Measurements from ENCODE around the gene DPYSL5.

The DPYSL5 gene

DNA sequence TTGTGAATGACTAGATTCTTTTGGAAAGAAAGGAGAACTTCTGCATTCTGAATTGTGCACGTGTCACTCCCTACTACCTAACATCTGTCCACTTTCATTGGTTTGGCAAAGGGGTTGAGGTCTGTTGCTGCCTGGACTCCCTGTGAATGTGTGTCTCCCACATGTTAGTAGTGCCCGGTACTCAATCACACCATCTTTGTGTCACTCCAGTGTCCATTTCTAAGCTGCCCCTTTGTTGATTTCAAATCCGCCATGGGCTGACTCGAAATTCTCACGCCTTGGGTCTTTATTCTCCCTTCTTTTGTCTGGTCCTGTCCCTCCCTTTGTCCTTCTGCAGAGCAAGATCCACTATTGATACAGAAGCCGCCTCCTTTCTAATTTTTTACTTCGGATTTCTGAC lies 7.5 kb downstream of the DPYSL5 start:
- no peaks in the 10 kb centered on the region for H3K4me1 ChIP-seq (ENCODE audit: control insufficient read depth, insufficient read depth, low read length)
- H3K36me3 ChIP-seq (ENCODE audit: control insufficient read depth, insufficient read depth, low read length): no peaks in the 10 kb centered on the region
- H3K9me3 ChIP-seq (ENCODE audit: control insufficient read depth, insufficient read depth, low read length): no peaks in the 10 kb centered on the region
- DNase-seq (ENCODE audit: low read depth, low spot score): no peak
- H3K4me3 ChIP-seq (ENCODE audit: low read length): no peak overlapping the region
- peaks cover 14% of the 10 kb centered on the region for H3K27me3 ChIP-seq (ENCODE audit: control insufficient read depth, insufficient read depth, low read length)
- no peak overlapping the region for H3K27ac ChIP-seq (ENCODE audit: low read length)
- WGBS (ENCODE audit: insufficient coverage, insufficient read length): no CpG with 5 or more reads among the region's 7 CpGs

DNA sequence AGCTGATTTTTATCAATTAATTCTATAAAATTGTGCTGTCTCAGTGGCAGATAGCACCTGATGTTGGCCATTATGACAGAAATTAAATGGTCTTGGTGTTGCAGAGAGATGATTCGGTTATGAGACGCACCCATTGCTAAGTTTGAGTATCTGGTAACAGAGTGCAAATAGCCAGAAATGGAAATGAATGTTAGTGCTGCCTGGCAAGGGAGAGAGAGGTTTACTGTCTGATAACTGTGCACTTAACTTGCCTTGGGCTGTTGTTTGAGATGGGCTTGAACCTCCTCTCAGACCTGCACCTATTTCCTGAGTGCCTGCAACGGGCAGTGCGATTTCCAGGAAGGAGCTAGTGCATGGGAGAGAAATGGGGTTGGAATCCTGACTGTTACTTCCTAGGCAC lies 11.7 kb downstream of the DPYSL5 start:
- WGBS (ENCODE audit: insufficient coverage, insufficient read length): no CpG with 5 or more reads among the region's 4 CpGs
- no peaks in the 10 kb centered on the region for H3K36me3 ChIP-seq (ENCODE audit: control insufficient read depth, insufficient read depth, low read length)
- H3K27ac ChIP-seq (ENCODE audit: low read length): no peak overlapping the region
- DNase-seq (ENCODE audit: low read depth, low spot score): no peak
- H3K4me1 ChIP-seq (ENCODE audit: control insufficient read depth, insufficient read depth, low read length): no peaks in the 10 kb centered on the region
- H3K4me3 ChIP-seq (ENCODE audit: low read length): no peak overlapping the region
- H3K9me3 ChIP-seq (ENCODE audit: control insufficient read depth, insufficient read depth, low read length): no peaks in the 10 kb centered on the region
- no peaks in the 10 kb centered on the region for H3K27me3 ChIP-seq (ENCODE audit: control insufficient read depth, insufficient read depth, low read length)

DNA sequence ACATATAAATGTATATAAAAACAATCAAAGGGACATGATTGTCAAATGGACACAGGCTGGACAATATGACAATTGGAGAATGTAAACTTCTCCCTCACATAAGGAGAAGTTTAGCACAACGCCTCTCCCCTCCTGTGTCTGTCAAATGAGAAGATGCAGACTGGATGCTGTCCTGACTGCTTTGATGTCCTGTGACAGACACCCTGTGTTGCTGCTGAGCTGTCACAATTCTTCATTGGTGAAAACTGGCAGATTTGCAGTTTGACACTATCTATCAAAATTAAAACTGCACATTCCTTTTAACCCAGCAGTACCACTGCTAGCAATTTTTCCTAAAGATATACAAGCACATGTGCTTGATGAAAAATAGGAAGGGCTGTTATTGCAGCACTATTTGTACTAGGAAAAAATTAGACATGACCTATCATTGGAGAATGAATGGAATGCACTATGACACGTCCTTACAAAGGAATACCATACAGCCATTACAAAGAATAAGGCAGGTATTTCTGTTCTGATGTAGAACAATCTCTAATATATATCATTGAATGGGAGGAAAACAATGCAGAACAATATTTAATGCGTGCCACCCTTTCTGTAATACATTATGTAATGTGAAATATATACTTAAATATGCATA lies 12.4 kb downstream of the DPYSL5 start:
- H3K27ac ChIP-seq (ENCODE audit: low read length): no peak overlapping the region
- no peak overlapping the region for H3K4me3 ChIP-seq (ENCODE audit: low read length)
- H3K36me3 ChIP-seq (ENCODE audit: control insufficient read depth, insufficient read depth, low read length): no peaks in the 10 kb centered on the region
- WGBS (ENCODE audit: insufficient coverage, insufficient read length): no CpG with 5 or more reads among the region's 3 CpGs
- H3K9me3 ChIP-seq (ENCODE audit: control insufficient read depth, insufficient read depth, low read length): no peaks in the 10 kb centered on the region
- H3K4me1 ChIP-seq (ENCODE audit: control insufficient read depth, insufficient read depth, low read length): no peaks in the 10 kb centered on the region
- no peak for DNase-seq (ENCODE audit: low read depth, low spot score)
- no peaks in the 10 kb centered on the region for H3K27me3 ChIP-seq (ENCODE audit: control insufficient read depth, insufficient read depth, low read length)

DNA sequence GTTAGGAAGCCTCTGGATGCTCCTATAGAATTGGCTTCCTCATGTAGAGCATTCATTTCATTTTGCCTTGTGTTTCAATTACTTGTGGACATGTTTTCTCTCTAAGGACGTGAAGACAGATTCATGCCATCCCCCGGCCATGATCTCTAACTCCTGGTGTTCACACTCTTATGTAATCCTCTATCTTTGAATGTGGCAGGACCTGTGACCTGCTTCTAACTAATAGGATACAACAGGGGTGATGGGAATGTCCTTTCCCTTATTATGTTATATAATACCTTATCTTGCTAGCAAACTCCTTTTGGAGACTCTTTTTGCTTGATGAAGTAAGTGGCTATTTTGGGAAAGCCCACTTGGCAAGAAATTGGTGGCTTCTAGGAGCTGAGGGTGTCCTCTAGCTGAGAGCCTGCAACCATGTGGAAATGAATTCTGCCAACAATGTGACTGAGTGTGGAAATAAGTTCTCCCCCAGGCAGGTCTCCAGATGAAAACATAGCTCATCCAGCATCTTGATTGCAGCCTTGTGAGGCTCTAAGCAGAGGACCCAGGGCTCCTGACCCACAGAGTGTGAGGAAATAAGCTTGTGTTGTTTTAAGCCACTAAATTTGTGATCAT lies 13.8 kb downstream of the DPYSL5 start:
- no peak for DNase-seq (ENCODE audit: low read depth, low spot score)

DNA sequence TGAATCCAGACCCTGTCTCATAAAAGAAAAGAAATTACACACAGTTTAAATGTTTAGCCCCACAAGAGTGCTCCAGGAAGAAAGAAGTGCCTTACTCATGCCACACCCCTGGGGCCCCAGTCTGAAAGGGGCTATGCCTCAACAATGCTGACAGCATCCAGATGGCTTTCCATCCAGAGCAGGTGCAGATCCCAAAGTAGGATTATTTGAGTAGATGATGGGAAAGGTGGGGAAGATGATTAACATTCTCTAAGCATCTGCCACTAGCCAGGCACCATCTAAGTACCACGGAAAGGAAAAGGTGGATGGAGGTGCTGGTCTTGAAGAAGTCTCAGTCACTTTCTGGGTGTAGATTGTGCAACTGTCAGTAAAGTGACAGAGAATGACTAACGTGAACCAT lies 16.3 kb downstream of the DPYSL5 start:
- no peaks in the 10 kb centered on the region for H3K9me3 ChIP-seq (ENCODE audit: control insufficient read depth, insufficient read depth, low read length)
- H3K4me1 ChIP-seq (ENCODE audit: control insufficient read depth, insufficient read depth, low read length): no peaks in the 10 kb centered on the region
- H3K27ac ChIP-seq (ENCODE audit: low read length): no peak overlapping the region
- no peaks in the 10 kb centered on the region for H3K27me3 ChIP-seq (ENCODE audit: control insufficient read depth, insufficient read depth, low read length)
- H3K4me3 ChIP-seq (ENCODE audit: low read length): no peak overlapping the region
- no peaks in the 10 kb centered on the region for H3K36me3 ChIP-seq (ENCODE audit: control insufficient read depth, insufficient read depth, low read length)
- no CpG with 5 or more reads among the region's 2 CpGs for WGBS (ENCODE audit: insufficient coverage, insufficient read length)
- DNase-seq (ENCODE audit: low read depth, low spot score): no peak

More for the DNA sequence above, 13.8 kb downstream of the DPYSL5 start:
- WGBS (ENCODE audit: insufficient coverage, insufficient read length): no CpG with 5 or more reads among the region's 2 CpGs
- Histone ChIP-seq H3K4me3 (ENCODE audit: low read length) (no peak overlapping the region), H3K36me3 (ENCODE audit: control insufficient read depth, insufficient read depth, low read length) (no peaks in the 10 kb centered on the region), H3K27me3 (ENCODE audit: control insufficient read depth, insufficient read depth, low read length) (no peaks in the 10 kb centered on the region), H3K9me3 (ENCODE audit: control insufficient read depth, insufficient read depth, low read length) (no peaks in the 10 kb centered on the region), H3K27ac (ENCODE audit: low read length) (no peak overlapping the region), H3K4me1 (ENCODE audit: control insufficient read depth, insufficient read depth, low read length) (no peaks in the 10 kb centered on the region)

DNA sequence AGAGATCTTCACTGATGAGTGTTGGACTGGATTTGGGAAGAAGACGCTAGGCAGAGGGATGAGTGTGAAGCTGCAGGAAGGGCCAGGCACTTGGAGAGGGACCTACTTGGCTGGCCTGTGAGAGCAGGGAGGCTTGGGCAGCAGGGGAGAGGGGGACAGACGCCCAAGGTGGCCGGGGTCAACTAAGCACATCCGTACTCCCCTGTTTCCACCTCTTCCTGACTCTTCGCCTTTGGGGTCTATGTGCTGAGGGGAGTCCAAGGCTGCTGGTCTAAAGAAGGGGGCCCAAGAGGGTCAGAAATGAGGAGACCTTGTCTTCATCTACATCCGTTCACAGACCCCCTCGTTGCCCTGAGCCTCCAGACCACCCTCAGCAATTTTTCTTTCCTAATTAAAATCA lies 16.7 kb downstream of the DPYSL5 start:
- no peaks in the 10 kb centered on the region for H3K4me1 ChIP-seq (ENCODE audit: control insufficient read depth, insufficient read depth, low read length)
- no peak overlapping the region for H3K4me3 ChIP-seq (ENCODE audit: low read length)
- WGBS (ENCODE audit: insufficient coverage, insufficient read length): no CpG with 5 or more reads among the region's 7 CpGs
- no peak overlapping the region for H3K27ac ChIP-seq (ENCODE audit: low read length)
- DNase-seq (ENCODE audit: low read depth, low spot score): no peak
- no peaks in the 10 kb centered on the region for H3K27me3 ChIP-seq (ENCODE audit: control insufficient read depth, insufficient read depth, low read length)
- H3K36me3 ChIP-seq (ENCODE audit: control insufficient read depth, insufficient read depth, low read length): no peaks in the 10 kb centered on the region
- H3K9me3 ChIP-seq (ENCODE audit: control insufficient read depth, insufficient read depth, low read length): no peaks in the 10 kb centered on the region

DNA sequence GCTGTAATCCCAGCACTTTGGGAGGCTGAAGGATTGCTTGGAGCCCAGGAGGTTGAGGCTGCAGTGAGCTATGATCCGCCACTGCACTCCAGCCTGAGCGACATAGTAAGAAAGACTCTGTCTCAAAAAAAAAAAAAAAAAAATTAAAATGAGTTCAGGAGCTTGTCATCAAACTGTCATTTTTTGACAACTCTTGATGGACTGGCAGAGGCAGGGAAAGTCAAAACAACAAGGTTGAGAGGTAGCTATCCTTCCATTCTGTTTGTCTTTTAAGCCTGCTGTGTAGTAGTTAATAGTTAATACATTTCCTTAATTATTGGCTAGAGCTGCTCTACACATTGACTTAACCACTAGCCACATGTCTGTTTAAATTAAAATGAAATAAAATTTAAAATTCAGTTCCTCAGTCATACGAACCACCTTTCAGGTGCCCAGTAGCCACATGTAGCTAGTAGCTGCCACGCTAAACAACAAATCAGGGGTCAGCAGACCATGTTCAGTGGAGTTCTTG lies 22.7 kb downstream of the DPYSL5 start:
- Histone ChIP-seq H3K27me3 (ENCODE audit: control insufficient read depth, insufficient read depth, low read length) (peaks cover 3% of the 10 kb centered on the region; the same call in 1 of the 2 replicates), H3K27ac (ENCODE audit: low read length) (no peak overlapping the region)
- no peak for DNase-seq (ENCODE audit: low read depth, low spot score)

DNA sequence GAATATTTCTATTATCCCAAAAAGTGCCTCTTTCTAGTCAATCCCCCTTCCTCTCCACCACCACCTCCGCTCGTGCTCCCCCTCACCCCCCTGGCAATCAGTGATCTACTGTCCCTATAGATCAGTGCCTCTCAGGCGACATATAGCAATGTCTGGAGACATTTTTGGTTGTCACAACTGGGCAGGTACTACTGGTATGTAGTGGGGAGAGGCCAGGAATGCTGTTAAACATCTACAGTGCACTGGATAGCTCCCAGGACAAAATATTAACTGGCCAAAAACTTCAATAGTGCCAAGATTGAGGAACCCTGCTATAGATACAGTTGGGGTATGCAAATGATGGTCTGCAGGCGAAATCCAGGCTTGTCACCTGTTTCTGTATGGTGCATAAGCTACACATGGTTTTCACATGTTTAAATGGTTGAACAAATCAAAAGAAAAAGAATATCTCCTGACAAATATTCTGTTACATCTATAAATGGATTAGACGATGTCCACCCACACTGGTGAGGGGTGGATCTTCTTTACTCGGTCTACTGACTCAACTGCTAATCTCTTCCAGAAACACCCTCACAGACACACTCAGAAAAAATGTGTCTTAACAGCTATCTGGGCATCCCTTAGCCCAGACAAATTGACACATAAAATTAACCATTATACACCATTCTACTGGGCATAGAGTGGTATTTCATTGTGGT lies 25.5 kb downstream of the DPYSL5 start:
- Histone ChIP-seq H3K9me3 (ENCODE audit: control insufficient read depth, insufficient read depth, low read length) (no peaks in the 10 kb centered on the region), H3K4me1 (ENCODE audit: control insufficient read depth, insufficient read depth, low read length) (no peaks in the 10 kb centered on the region), H3K27ac (ENCODE audit: low read length) (no peak overlapping the region), H3K36me3 (ENCODE audit: control insufficient read depth, insufficient read depth, low read length) (no peaks in the 10 kb centered on the region), H3K27me3 (ENCODE audit: control insufficient read depth, insufficient read depth, low read length) (peaks cover 3% of the 10 kb centered on the region; the same call in 1 of the 2 replicates), H3K4me3 (ENCODE audit: low read length) (no peak overlapping the region)
- no peak for DNase-seq (ENCODE audit: low read depth, low spot score)
- WGBS (ENCODE audit: insufficient coverage, insufficient read length): no CpG with 5 or more reads among the region's 6 CpGs

More for the DNA sequence above, 22.7 kb downstream of the DPYSL5 start:
- Histone ChIP-seq H3K4me1 (ENCODE audit: control insufficient read depth, insufficient read depth, low read length) (no peaks in the 10 kb centered on the region), H3K4me3 (ENCODE audit: low read length) (no peak overlapping the region), H3K9me3 (ENCODE audit: control insufficient read depth, insufficient read depth, low read length) (no peaks in the 10 kb centered on the region), H3K36me3 (ENCODE audit: control insufficient read depth, insufficient read depth, low read length) (no peaks in the 10 kb centered on the region)
- WGBS (ENCODE audit: insufficient coverage, insufficient read length): no CpG with 5 or more reads among the region's 4 CpGs

DNA sequence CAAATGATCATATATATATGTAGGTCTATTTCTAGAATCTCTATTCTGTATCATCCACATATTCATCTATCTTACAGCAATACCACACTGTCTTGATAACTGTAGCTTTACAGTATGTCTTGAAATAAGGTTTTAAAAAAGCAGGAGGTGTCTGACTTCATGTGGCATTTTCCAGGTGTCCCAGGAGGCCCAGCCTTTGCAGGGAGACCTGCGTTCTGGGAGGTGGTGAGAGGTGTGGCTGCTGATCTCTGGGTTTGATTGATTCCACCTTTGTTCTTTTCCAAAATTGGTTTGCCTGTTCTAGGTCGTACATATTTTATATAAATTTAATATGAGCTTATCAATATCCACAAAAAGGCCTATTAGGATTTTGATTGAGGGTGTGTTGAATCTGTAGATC lies 26.6 kb downstream of the DPYSL5 start:
- no peak for DNase-seq (ENCODE audit: low read depth, low spot score)
- no peak overlapping the region for H3K4me3 ChIP-seq (ENCODE audit: low read length)
- H3K4me1 ChIP-seq (ENCODE audit: control insufficient read depth, insufficient read depth, low read length): no peaks in the 10 kb centered on the region
- H3K9me3 ChIP-seq (ENCODE audit: control insufficient read depth, insufficient read depth, low read length): no peaks in the 10 kb centered on the region
- H3K27ac ChIP-seq (ENCODE audit: low read length): no peak overlapping the region
- H3K27me3 ChIP-seq (ENCODE audit: control insufficient read depth, insufficient read depth, low read length): peaks cover 3% of the 10 kb centered on the region; the same call in 1 of the 2 replicates
- no peaks in the 10 kb centered on the region for H3K36me3 ChIP-seq (ENCODE audit: control insufficient read depth, insufficient read depth, low read length)
- no CpG with 5 or more reads among the region's 2 CpGs for WGBS (ENCODE audit: insufficient coverage, insufficient read length)

DNA sequence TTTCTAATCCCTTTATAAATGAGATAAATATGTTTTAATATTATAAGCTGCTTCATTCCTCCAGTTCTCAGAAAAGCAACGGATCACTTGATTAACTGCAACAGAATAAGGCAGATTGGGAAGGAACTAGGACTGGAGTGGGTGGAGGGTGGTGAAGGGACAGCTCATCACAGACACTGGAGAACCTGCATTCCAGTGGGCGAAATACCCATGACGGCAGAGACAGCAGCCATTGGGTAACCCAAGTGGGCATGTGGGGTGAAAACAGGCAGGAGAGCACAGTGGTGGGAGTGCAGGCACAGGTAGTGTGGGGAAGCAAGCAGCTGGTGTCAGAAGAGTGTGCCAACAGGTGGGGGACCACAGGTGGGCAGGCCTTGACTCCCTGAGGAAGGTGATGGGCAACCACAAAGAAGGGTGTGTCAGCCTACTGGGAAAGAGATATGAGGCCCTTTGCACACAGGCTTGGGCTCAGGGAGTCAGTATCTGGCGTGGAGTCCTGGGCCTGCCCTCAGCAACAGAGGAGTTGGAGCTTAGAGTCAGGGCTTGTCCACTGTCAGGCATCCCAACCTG lies 27.2 kb downstream of the DPYSL5 start:
- WGBS (ENCODE audit: insufficient coverage, insufficient read length): no CpG with 5 or more reads among the region's 4 CpGs
- Histone ChIP-seq H3K9me3 (ENCODE audit: control insufficient read depth, insufficient read depth, low read length) (no peaks in the 10 kb centered on the region), H3K27me3 (ENCODE audit: control insufficient read depth, insufficient read depth, low read length) (peaks cover 3% of the 10 kb centered on the region; the same call in 1 of the 2 replicates), H3K36me3 (ENCODE audit: control insufficient read depth, insufficient read depth, low read length) (no peaks in the 10 kb centered on the region), H3K27ac (ENCODE audit: low read length) (no peak overlapping the region), H3K4me3 (ENCODE audit: low read length) (no peak overlapping the region), H3K4me1 (ENCODE audit: control insufficient read depth, insufficient read depth, low read length) (no peaks in the 10 kb centered on the region)
- DNase-seq (ENCODE audit: low read depth, low spot score): no peak
